Cardiac fibroblast (primary cell): ENCODE data around the gene SSR3.

ENCODE experiments used
- DNase-seq, 2 donors: peaks; one replicate each; pipeline versions ENCODE4 v3.0.0 to v3.0.0-alpha.2; 2010; ENCODE audit warnings: low read depth in 2 of 2
- H3K4me3 ChIP-seq, 2 donors: replicated peaks in 1 of 2; 1 replicate in 1 of 2; 2 replicates in 1 of 2; pipeline ENCODE4 v1.5.1; 2011; ENCODE audit warnings: low read depth in 2 of 2, low read length in 2 of 2, mild to moderate bottlenecking in 2 of 2, moderate library complexity in 1 of 2
- CTCF ChIP-seq: IDR thresholded peaks from one replicate; pipeline ENCODE4 v1.5.1; 2011; ENCODE audit warnings: low read depth, mild to moderate bottlenecking, low read length, inconsistent platforms

The SSR3 gene

GRCh38 chr3:156586905-156587759 lies 32.2 kb upstream of the SSR3 start:
- DNase-seq = peak in 1 of 2 donors; percentile 18
- no peak overlapping the region for H3K4me3 ChIP-seq

GRCh38 chr3:156583469-156583868 lies 28.6 kb upstream of the SSR3 start:
- no peak for DNase-seq

More at GRCh38 chr3:156586905-156587759, 32.2 kb upstream of the SSR3 start:
- no peak for TF ChIP-seq CTCF

GRCh38 chr3:156582532-156583183 lies 27.7 kb upstream of the SSR3 start:
- TF ChIP-seq CTCF = no peak
- no peak overlapping the region for H3K4me3 ChIP-seq
- DNase-seq = peak in 1 of 2 donors; percentile 14

More at GRCh38 chr3:156583469-156583868, 28.6 kb upstream of the SSR3 start:
- no peak overlapping the region for H3K4me3 ChIP-seq
- no peak for TF ChIP-seq CTCF

GRCh38 chr3:156581954-156582353 lies 27.0 kb upstream of the SSR3 start:
- no peak overlapping the region for H3K4me3 ChIP-seq
- TF ChIP-seq CTCF = no peak
- no peak for DNase-seq

- no peak for DNase-seq
- TF ChIP-seq CTCF = no peak
- H3K4me3 ChIP-seq = no peak overlapping the region
Observed at GRCh38 chr3:156581033-156581432, 26.1 kb upstream of the SSR3 start.

- H3K4me3 ChIP-seq = no peak overlapping the region
- DNase-seq = no peak
- TF ChIP-seq CTCF = no peak
Observed at GRCh38 chr3:156579427-156579851, 24.5 kb upstream of the SSR3 start.
